Measurements from ENCODE around the gene DRAXIN. TPM values are rescaled to one million over a fixed set of nuclear protein-coding genes. Genes with fewer than 3 reads are reported as not detected.
A peak's percentile ranks its signal among the peaks of the same experiment; 100 is the strongest.

DRAXIN gene
- total RNA-seq, 4 donors from 2014 or later: 0.06 to 0.41 TPM; not detected in 2

DNA sequence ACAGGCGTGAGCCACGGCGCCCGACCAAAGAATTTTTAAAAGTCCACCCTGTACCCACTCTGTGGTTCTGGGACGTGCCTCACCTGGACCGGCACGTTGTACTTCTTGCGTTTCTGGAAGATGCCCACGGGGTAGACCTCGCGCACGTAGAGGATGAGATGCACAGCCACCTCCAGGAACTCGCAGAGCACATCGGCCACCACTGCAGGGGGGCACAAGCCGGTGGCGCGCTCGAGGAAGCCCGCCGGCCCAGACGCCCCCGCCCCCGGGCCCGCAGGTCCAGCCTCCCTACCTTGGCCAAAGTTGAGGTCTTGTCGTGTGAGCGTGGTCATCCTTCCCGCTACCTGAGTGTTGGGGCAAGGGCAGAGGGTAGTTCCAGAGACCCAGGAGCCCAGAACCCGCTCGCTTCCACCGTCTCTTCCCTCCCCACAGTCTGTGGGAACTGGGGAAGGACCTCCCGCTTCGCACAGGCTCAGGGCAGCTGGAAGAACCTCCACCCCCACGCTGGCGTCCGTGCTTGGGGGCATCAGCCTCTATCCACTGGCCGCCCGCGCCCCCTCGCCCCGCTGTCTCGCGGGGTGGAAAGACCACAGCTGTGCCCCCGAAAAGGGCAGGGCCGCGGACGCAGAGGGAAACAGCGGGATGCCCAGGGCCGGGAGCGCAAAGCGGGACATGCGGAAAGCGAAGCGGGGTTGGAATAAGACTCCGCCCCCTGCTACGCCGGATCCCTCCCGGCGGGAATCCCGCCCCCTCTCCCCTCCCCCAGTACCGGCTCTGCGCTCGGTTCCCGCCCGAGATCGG is 11.0 kb upstream of the DRAXIN start:
- Histone ChIP-seq H3K4me3 (peak overlapping the region; percentile 63 to 85), H3K27me3 (no peaks in the 10 kb centered on the region), H3K9me3 (no peaks in the 10 kb centered on the region), H3K36me3 (no peaks in the 10 kb centered on the region), H3K4me1 (no peaks in the 10 kb centered on the region), H3K27ac (peak overlapping the region; percentile 79 to 87)
- intact Hi-C loops (cut with DNase I; ENCODE audit: low total_unique reads): no loop called here
- TF ChIP-seq CTCF (IDR thresholded peaks at IDR 0.05) (no peak), POLR2A (IDR thresholded peaks at IDR 0.05) (no peak)
- peak in 1 of 2 donors; percentile 30 for DNase-seq

DNA sequence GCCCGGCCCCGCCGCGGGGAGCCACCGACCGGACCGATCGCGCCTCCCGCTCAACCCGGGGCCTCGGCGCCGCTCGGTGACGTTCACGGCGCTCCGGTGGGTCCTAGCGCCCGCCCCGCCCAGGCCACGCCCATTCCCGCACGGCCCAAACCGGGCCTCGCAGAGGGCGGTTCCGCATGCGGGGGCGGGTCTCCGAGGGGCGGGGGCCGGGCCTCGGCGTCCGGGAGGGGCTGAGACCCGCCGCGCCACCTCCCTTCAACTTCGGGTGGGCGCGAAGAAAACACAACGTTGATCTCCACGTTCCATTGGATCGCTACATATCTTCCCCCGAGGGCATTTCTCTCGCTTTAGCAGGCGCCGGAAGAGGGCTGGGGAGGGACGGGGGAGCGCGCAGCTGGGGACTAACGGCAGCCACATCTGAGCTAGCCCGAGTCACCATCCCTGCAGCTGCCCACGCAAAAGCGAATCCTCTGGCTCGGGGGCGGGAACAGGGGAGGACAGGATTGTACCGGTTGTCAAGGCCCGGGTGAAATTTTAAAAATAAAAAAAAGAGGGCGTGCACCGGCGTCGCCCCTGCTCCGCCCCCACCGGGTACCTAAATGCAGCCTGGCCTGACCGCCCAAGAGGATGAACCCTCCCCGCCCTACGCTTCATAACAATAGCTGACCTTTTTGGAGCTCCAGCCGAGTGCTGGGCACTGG is 10.3 kb upstream of the DRAXIN start, which contains the start of gene MAD2L2:
TSS of gene MAD2L2 (minus strand) at position 78 of the 701 bp plus-strand sequence. CDS start 547 bp downstream, outside the sequence.
- no peaks in the 10 kb centered on the region for H3K36me3 ChIP-seq
- no peaks in the 10 kb centered on the region for H3K9me3 ChIP-seq
- H3K27me3 ChIP-seq: no peaks in the 10 kb centered on the region
- H3K27ac ChIP-seq: peak within 1 kb of the TSS; percentile 79 to 87
- H3K4me1 ChIP-seq: no peaks in the 10 kb centered on the region
- TF ChIP-seq CTCF (IDR thresholded peaks at IDR 0.05) (peak in 1 of 4 experiments; percentile 3), POLR2A (IDR thresholded peaks at IDR 0.05) (peak in 1 of 2 donors; percentile 83)
- DNase-seq: peak; percentile 86 to 88
- intact Hi-C loops (cut with DNase I; ENCODE audit: low total_unique reads): no loop called here
- peak within 1 kb of the TSS; percentile 63 to 85 for H3K4me3 ChIP-seq

GRCh38 chr1:11682287-11682771 is 9.2 kb upstream of the DRAXIN start:
- intact Hi-C loops (cut with DNase I; ENCODE audit: low total_unique reads): no loop called here
- Histone ChIP-seq H3K27ac (no peak overlapping the region), H3K9me3 (no peaks in the 10 kb centered on the region), H3K36me3 (no peaks in the 10 kb centered on the region), H3K4me1 (no peaks in the 10 kb centered on the region), H3K27me3 (no peaks in the 10 kb centered on the region), H3K4me3 (no peak overlapping the region)
- DNase-seq: no peak
- TF ChIP-seq POLR2A (IDR thresholded peaks at IDR 0.05): no peak
- no peak for TF ChIP-seq CTCF (IDR thresholded peaks at IDR 0.05)

DNA sequence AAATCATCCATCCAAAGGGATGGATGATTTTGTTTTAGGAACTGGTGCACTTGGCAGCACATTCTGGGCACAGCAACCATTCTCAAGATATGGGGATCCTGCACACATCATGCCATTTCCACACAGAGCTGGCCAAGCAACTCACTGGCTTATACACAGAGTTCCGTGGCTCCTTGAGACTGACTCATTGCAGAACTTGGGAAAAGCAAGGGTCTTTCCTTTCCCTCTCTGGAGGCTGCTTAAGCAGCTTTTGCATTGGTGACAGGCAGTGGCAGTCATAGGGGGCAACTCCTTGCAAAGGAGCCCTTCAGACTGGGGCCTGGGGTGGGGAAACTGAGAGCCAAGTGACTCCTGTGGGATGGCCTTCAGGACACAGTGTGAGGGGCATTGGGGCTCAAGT is 8.7 kb upstream of the DRAXIN start:
- TF ChIP-seq POLR2A (IDR thresholded peaks at IDR 0.05) (no peak), CTCF (IDR thresholded peaks at IDR 0.05) (no peak)
- no peak for DNase-seq
- intact Hi-C loops (cut with DNase I; ENCODE audit: low total_unique reads): no loop called here
- no peak overlapping the region for H3K4me3 ChIP-seq
- no peaks in the 10 kb centered on the region for H3K36me3 ChIP-seq
- H3K4me1 ChIP-seq: no peaks in the 10 kb centered on the region
- no peak overlapping the region for H3K27ac ChIP-seq
- no peaks in the 10 kb centered on the region for H3K9me3 ChIP-seq
- H3K27me3 ChIP-seq: no peaks in the 10 kb centered on the region

DNA sequence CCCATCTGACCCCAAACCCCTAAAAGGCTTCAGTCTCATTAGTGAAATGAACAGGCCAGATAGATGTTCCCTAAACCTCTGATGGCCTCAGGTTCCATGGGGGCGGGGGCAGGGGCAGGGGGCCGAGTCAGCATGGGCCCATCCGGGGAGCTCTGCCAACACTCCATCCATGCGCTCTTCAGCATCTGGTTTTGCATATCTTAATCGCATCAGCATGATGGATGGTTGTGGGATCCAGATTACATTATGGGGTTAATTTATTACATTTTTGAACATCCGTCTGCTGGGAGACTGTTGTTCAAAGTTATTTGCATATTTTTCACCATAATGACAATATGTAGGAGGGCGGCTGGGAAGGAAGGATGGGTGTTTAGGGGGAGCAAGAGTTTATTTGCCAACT is 7.4 kb upstream of the DRAXIN start:
- DNase-seq: no peak
- H3K4me3 ChIP-seq: no peak overlapping the region
- no peaks in the 10 kb centered on the region for H3K27me3 ChIP-seq
- intact Hi-C loops (cut with DNase I; ENCODE audit: low total_unique reads): no loop called here
- H3K27ac ChIP-seq: no peak overlapping the region
- no peaks in the 10 kb centered on the region for H3K4me1 ChIP-seq
- no peaks in the 10 kb centered on the region for H3K9me3 ChIP-seq
- H3K36me3 ChIP-seq: no peaks in the 10 kb centered on the region
- TF ChIP-seq POLR2A (IDR thresholded peaks at IDR 0.05) (no peak), CTCF (IDR thresholded peaks at IDR 0.05) (no peak)

Measured in uterus (tissue), 4 donors.